ENCODE data around the gene ZNF584.
A peak's percentile ranks its signal among the peaks of the same experiment; 100 is the strongest.

Gene ZNF584

GRCh38 chr19:58388175-58388526, 20.3 kb upstream of the ZNF584 start:
- no peaks in the 10 kb centered on the region for H3K9me3 ChIP-seq (ENCODE audit: control insufficient read depth, insufficient read depth, low read length)
- peaks cover 33% of the 10 kb centered on the region for H3K4me1 ChIP-seq (ENCODE audit: control insufficient read depth, low read length)

GRCh38 chr19:58392945-58393724, 15.3 kb upstream of the ZNF584 start:
- no peak for TF ChIP-seq CTCF (IDR thresholded peaks at IDR 0.05; ENCODE audit: low read depth, low read length, poor library complexity, severe bottlenecking)
- TF ChIP-seq EZH2phosphoT487 (IDR thresholded peaks at IDR 0.05; ENCODE audit: borderline replicate concordance, low read length), result no peak
- no peaks in the 10 kb centered on the region for H3K27me3 ChIP-seq (ENCODE audit: control insufficient read depth, low read length)
- H3K9me2 ChIP-seq (replicated peaks; ENCODE audit: control insufficient read depth, low read length), result no peaks in the 10 kb centered on the region
- no peak overlapping the region for H3K27ac ChIP-seq (ENCODE audit: low read depth, low read length)
- peaks cover 71% of the 10 kb centered on the region for H3K36me3 ChIP-seq (ENCODE audit: control insufficient read depth, low read length)
- peaks cover 8% of the 10 kb centered on the region; the same call in 1 of the 2 replicates for H4K20me1 ChIP-seq (ENCODE audit: control insufficient read depth, insufficient read depth, low read depth, low read length)
- peaks cover 15% of the 10 kb centered on the region for H3K4me1 ChIP-seq (ENCODE audit: control insufficient read depth, low read length)
- no peak overlapping the region for H3K4me2 ChIP-seq (ENCODE audit: low read length)
- peaks cover 36% of the 10 kb centered on the region for H3F3A ChIP-seq (ENCODE audit: control insufficient read depth, insufficient read depth)
- H3K79me2 ChIP-seq (ENCODE audit: control insufficient read depth, low read length), result peaks cover 38% of the 10 kb centered on the region
- no peak overlapping the region for H3K4me3 ChIP-seq (ENCODE audit: low read length)
- no peaks in the 10 kb centered on the region for H3K9me3 ChIP-seq (ENCODE audit: control insufficient read depth, insufficient read depth, low read length)

More at GRCh38 chr19:58388175-58388526, 20.3 kb upstream of the ZNF584 start:
- H3K4me3 ChIP-seq (ENCODE audit: low read length), result peak overlapping the region; percentile 88
- peaks cover 24% of the 10 kb centered on the region for H3F3A ChIP-seq (ENCODE audit: control insufficient read depth, insufficient read depth)
- no peaks in the 10 kb centered on the region for H3K9me2 ChIP-seq (replicated peaks; ENCODE audit: control insufficient read depth, low read length)
- peak overlapping the region; percentile 73 for H3K4me2 ChIP-seq (ENCODE audit: low read length)
- no peak overlapping the region for H3K27ac ChIP-seq (ENCODE audit: low read depth, low read length)
- peaks cover 68% of the 10 kb centered on the region for H3K79me2 ChIP-seq (ENCODE audit: control insufficient read depth, low read length)
- peaks cover 56% of the 10 kb centered on the region for H3K36me3 ChIP-seq (ENCODE audit: control insufficient read depth, low read length)
- TF ChIP-seq EZH2phosphoT487 (IDR thresholded peaks at IDR 0.05; ENCODE audit: borderline replicate concordance, low read length) (no peak), CTCF (IDR thresholded peaks at IDR 0.05; ENCODE audit: low read depth, low read length, poor library complexity, severe bottlenecking) (no peak)
- no peaks in the 10 kb centered on the region for H3K27me3 ChIP-seq (ENCODE audit: control insufficient read depth, low read length)
- H4K20me1 ChIP-seq (ENCODE audit: control insufficient read depth, insufficient read depth, low read depth, low read length), result peaks cover 14% of the 10 kb centered on the region

- Histone ChIP-seq H3K79me2 (ENCODE audit: control insufficient read depth, low read length) (peaks cover 32% of the 10 kb centered on the region), H3K4me3 (ENCODE audit: low read length) (no peak overlapping the region), H3K9me2 (replicated peaks; ENCODE audit: control insufficient read depth, low read length) (no peaks in the 10 kb centered on the region), H3K27ac (ENCODE audit: low read depth, low read length) (no peak overlapping the region), H3K27me3 (ENCODE audit: control insufficient read depth, low read length) (no peaks in the 10 kb centered on the region), H3K36me3 (ENCODE audit: control insufficient read depth, low read length) (peaks cover 66% of the 10 kb centered on the region), H3K4me2 (ENCODE audit: low read length) (no peak overlapping the region), H4K20me1 (ENCODE audit: control insufficient read depth, insufficient read depth, low read depth, low read length) (peaks cover 6% of the 10 kb centered on the region; the same call in 1 of the 2 replicates), H3F3A (ENCODE audit: control insufficient read depth, insufficient read depth) (peaks cover 40% of the 10 kb centered on the region), H3K9me3 (ENCODE audit: control insufficient read depth, insufficient read depth, low read length) (no peaks in the 10 kb centered on the region), H3K4me1 (ENCODE audit: control insufficient read depth, low read length) (peaks cover 10% of the 10 kb centered on the region)
- no peak for TF ChIP-seq CTCF (IDR thresholded peaks at IDR 0.05; ENCODE audit: low read depth, low read length, poor library complexity, severe bottlenecking)
- TF ChIP-seq EZH2phosphoT487 (IDR thresholded peaks at IDR 0.05; ENCODE audit: borderline replicate concordance, low read length), result no peak
These were observed 14.8 kb upstream of the ZNF584 start for GRCh38 chr19:58393725-58394033.
